GM10266 (cell line): ENCODE results near the gene CYP2J2.
"Not testable (repeated sequence)": the region's sequence is repeated elsewhere in the genome, so short reads cannot be mapped to it uniquely, and the experiment has no call there.

Experiments
- DNase-seq: peaks from one replicate; pipeline ENCODE4 v3.0.0; 2012; ENCODE audit errors: extremely low spot score
- TF ChIP-seq, protein P1 (sequence below): IDR thresholded peaks from 2 replicates; pipeline ENCODE4 v1.5.1; 2012; ENCODE audit warnings: mild to moderate bottlenecking, low read depth; ENCODE audit not compliant: control insufficient read depth, insufficient read depth; ENCODE audit errors: missing control alignments

Gene CYP2J2

DNA sequence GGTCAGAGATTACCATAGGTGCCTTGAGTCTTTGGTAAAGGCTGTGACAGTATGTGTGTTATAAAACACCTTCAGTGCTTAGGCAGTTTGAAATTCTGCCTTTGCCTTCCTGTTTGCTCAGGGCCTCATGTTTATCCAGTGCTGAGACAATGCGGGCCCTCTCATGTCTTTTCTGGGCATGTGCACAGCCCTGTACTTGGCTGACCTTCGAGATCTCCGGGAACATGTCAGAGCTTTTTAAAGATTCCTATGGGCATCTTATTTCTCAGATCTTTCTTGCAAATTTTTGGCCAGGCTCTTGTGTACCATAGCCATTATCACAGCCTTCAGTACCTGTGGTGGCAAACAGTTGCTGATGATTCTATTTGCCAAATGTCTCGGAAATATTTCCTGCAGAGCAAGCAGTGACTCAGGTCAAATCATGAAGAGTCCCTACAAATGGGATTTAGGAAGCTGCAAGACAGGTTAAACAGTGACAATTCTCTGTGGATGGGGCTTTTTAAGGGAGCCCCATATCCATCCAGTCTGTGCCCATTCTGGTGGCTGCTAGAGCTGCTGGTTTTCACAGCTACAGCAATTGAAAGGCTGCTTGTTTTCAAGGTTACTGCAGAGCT lies 69.7 kb downstream of the CYP2J2 start:
- DNase-seq, result no peak

DNA sequence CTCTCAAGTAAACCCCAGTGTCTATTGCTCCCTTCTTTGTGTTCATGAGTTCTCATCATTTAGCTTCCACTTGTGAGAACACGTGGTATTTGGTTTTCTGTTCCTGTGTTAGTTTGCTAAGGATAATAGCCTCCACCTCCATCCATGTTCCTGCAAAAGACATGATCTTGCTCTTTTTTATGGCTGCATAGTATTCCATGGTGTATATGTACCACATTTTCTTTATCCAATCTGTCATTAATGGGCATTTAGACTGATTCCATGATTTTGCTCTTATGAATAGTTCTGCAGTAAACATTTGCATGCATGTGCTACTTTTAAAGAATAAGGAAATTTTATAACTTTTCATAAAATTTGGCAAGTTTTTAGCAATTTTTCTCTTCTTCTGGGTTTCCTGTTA lies 71.3 kb downstream of the CYP2J2 start:
- not testable (repeated sequence) for DNase-seq

More for the DNA sequence above, 69.7 kb downstream of the CYP2J2 start:
- TF ChIP-seq, protein P1, sequence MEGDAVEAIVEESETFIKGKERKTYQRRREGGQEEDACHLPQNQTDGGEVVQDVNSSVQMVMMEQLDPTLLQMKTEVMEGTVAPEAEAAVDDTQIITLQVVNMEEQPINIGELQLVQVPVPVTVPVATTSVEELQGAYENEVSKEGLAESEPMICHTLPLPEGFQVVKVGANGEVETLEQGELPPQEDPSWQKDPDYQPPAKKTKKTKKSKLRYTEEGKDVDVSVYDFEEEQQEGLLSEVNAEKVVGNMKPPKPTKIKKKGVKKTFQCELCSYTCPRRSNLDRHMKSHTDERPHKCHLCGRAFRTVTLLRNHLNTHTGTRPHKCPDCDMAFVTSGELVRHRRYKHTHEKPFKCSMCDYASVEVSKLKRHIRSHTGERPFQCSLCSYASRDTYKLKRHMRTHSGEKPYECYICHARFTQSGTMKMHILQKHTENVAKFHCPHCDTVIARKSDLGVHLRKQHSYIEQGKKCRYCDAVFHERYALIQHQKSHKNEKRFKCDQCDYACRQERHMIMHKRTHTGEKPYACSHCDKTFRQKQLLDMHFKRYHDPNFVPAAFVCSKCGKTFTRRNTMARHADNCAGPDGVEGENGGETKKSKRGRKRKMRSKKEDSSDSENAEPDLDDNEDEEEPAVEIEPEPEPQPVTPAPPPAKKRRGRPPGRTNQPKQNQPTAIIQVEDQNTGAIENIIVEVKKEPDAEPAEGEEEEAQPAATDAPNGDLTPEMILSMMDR, result no peak

DNA sequence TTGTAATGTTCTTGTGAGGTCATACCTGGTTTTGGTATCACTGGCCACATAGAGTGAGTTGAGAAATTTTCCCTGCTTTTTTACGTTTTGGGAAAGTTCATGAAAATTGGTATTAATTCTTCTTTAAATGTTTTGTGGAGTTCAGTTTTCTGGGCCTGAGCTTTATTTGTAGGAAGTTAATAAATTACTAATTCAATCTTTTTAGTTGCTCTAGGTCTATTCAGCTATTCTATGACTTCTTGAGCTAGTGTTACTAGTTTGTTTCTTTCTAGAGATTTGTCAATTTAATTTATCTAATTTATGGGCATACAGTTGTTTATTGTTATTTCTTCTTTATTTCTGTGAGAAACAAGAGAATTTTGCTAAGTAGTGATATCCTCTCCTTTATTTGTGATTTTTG lies 74.5 kb downstream of the CYP2J2 start:
- TF ChIP-seq, protein P1, result no peak
- no peak for DNase-seq

DNA sequence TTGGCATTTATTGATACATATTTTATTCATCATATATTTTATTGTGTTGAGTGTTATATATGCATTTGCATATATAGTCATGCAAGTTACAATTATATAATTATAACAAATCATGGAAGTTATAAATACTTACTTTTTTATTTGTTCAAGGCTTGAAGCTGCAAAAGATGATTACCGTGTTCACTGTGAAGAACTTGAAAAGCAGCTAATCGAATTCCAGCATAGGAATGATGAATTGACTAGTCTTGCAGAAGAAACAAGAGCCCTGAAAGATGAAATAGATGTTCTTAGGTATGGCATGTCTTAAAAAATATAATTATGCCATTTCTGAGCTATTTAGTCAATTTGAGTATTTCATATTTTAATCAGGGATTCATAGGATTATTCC lies 79.7 kb downstream of the CYP2J2 start:
- DNase-seq, result no peak
- TF ChIP-seq, protein P1, result no peak

DNA sequence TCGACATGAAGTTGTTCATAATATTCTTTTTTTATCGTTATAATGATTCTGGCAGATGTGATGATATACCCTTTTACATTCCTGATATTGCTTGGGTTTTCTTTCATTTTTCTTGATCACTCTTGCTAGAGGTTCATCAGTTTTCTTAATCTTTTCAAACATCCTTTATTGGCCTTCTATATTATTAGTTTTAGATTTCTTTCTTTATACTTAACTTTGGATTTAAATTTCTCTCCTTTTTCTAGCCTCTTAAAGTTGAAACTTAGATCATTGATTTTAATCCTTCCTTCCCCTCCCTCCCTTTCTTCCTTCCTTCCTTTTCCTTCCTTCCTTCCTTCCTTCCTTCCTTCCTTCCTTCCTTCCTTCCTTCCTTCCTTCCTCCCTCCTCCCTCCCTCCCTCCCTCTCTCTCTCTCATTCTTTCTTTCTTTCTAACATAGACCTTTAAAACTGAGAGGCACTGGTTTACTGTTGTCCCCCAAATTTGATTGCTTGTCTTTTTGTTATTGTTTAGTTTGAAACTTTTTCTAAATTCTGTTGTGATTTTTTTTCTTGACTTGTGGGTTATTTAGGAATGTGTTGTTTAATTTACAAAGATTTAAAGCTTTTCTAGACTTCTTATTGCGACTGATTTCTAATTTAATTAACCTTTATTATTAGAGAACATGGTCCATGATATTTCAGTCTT lies 80.2 kb downstream of the CYP2J2 start:
- TF ChIP-seq, protein P1, result no peak
- no peak for DNase-seq

DNA sequence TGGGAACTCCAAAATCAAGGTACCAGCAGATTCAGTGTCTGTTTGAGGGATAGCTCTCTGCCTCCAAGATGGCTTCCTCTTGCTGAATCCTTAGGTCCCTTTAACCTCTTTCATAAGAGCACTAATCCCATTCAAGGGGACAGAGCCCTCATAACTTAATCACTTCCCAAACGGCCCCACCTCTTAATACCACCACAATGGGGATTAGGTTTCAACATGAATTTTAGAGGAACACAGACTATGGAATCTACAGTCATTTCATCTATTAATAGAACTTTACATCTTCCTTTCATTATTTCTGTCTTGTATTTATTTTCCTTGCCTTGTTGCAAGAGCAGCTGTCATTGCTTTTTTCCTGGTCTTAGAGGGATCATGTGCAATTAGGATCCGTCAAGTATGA lies 81.5 kb downstream of the CYP2J2 start:
- no peak for DNase-seq
- TF ChIP-seq, protein P1, result no peak
